Hepatocyte (in vitro differentiated cells): ENCODE data around the gene C6orf15.

Experiments
- CTCF ChIP-seq: fragments of 200-600 bp; sonication (generic); IDR thresholded peaks from 2 replicates; pipeline ENCODE4 v1.5.1; 2016; ENCODE audit warnings: antibody characterized with exemption, mild to moderate bottlenecking; ENCODE audit not compliant: poor library complexity
- EZH2 ChIP-seq: fragments of 200-600 bp; sonication (generic); IDR thresholded peaks from 2 replicates; pipeline ENCODE4 v1.6.1; 2016; ENCODE audit warnings: antibody characterized with exemption, mild to moderate bottlenecking, borderline replicate concordance
- EZH2phosphoT487 ChIP-seq: fragments of 200-600 bp; sonication (generic); IDR thresholded peaks from one replicate; pipeline ENCODE4 v1.6.1; 2018; ENCODE audit warnings: antibody characterized with exemption, mild to moderate bottlenecking, low read depth, moderate library complexity; ENCODE audit not compliant: unreplicated experiment, severe bottlenecking

- TF ChIP-seq EZH2 (no peak), CTCF (no peak), EZH2phosphoT487 (no peak)
Observed at GRCh38 chr6:31107052-31107451, 5.3 kb downstream of the C6orf15 start.
